Femur (tissue), 1 donor: ENCODE measurements around the gene CDC42EP3.

Experiments used
- DNase-seq: peaks from one replicate; pipeline ENCODE4 v3.0.0-alpha.2; 2017

Gene CDC42EP3

DNA sequence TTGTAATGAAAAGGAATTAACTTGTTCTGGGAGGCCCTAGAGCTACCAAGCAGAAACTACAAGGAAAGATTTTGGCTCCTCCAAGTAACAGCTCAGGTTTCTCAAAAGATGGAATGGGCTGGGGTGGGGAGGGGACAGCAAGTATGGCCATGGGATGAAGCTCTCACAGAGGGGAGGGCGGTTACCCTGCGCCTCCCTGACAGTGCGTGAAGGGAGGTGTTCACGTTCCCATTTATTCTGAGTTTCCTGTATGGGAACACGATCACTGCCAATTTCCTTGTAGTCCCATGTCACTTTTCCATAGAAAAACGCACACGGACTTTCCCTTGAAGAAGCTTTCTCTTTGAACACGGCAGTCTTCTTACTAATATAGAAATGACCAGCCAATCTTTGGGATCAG is 17.0 kb downstream of the CDC42EP3 start:
- DNase-seq: no peak

DNA sequence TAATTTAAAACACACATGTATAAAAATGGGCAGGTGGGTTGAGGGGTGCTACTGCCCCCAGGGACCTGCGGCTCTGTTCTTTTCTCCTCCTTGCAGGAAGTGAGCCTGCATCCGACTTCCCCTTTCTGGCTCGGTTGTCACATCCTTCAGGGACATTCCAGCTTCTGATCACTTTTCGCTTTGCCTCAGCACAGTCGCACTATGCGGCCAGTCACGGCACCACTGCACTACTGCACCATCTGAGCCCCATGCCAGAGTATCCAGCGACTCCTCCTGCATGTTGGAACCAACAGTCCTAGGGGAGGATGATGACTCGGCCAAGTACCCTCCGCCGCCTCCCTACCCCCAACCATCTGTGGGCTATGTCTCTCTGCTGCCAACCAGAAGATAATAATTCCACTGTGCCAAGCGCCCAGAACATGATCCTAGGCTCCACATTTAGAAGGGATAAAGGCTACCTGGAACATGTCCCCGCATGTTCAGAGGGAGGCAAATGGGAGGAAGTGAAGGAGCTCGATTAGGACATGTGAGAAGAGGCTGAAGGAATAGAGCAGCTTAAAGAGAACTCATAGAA is 17.6 kb downstream of the CDC42EP3 start:
- peak; percentile 45 for DNase-seq

DNA sequence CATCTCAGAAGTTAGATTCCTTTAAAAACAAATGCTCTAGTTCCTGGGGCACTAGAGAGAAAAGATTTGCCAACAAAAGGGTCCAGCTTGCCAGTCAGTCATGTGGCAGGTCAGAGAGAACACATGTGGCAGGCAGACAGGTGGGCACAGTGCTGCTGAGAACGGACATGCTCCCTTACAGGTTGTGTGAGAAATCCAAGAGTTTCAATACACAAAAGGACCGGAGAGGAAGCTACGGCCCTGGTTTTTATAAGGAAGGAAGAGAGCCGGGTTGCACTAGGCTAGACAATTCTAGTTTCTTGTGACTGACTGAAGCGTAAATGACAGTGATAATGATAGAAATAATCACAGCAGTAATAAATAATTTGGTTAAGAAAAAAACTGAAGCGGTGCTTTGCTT is 18.3 kb downstream of the CDC42EP3 start:
- no peak for DNase-seq

DNA sequence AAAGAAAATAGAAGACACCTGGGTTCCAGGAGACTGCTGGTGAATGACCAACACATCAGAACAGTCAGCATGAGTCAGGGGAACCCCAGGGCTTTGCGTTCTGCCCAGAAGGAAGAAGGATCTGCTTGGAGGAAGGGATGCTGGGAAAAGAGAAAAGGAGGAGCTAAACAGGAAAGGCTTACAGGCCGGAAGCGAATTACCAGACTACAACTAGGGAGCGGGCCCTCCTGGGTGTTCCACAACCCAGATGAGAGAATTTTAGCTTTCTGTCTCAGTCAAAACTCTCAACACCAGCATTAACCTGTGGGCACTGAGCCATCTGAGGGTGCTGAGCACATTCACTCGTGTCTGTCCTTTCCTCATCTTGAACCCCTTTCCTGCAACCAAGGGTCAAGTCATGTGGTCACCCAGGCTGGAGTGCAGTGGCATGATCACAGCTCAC is 19.2 kb downstream of the CDC42EP3 start:
- DNase-seq: no peak

GRCh38 chr2:37650548-37651093 is 20.8 kb downstream of the CDC42EP3 start:
- no peak for DNase-seq

DNA sequence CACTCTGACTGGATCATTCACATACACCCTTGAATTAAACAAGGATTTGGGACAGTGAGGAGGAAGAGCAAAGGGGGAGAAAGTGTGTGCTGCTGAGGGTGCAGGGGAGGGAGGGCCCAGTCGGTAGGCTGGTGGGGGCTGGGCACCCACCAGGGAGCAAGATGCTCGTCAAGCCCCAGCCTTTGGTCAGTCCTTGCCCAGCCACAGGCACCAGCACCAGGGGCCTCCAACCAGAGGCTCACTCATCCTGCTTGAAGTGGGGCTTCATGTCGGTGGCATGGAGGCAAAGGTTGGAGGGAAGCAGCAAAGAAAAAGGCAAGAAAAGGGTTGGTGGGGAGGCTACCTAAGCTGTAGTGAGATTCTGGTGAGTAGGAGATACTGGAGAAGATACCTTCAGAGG is 21.9 kb downstream of the CDC42EP3 start:
- no peak for DNase-seq

DNA sequence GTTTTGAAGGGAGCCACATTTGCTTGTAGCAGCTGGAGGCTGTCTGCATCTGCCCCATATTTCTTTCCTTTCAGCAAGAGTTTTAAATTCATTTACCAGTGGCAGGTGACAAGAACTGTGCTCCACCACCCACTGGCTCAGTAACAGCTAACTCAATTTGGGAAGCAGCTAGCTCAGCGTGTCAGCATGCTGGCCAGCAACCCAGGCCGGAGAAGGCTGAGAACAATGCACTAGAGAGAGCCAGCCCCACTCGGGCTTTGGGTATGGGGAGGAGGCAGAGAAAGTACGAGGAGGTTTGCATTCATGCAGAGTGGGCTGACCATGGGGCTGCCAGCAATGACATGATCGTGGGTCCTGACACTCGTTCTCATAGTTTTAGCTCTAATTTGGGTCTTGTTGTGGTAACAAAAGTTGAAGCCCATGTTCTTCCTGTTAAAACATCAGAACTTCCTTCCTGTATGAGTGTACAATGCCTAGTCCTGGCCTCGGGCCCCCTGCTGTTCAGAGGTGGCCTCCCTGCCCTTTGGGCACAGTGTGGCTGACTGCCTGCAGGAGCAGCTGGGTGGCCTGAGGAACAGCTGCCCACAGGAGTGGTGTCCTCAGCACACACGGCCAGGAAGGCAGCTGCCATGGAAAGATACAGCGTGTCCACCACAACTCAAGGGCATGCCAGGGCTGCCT is 23.0 kb downstream of the CDC42EP3 start:
- peak; percentile 71 for DNase-seq

- DNase-seq: no peak
These were observed 23.5 kb downstream of the CDC42EP3 start for GRCh38 chr2:37647971-37648330.

DNA sequence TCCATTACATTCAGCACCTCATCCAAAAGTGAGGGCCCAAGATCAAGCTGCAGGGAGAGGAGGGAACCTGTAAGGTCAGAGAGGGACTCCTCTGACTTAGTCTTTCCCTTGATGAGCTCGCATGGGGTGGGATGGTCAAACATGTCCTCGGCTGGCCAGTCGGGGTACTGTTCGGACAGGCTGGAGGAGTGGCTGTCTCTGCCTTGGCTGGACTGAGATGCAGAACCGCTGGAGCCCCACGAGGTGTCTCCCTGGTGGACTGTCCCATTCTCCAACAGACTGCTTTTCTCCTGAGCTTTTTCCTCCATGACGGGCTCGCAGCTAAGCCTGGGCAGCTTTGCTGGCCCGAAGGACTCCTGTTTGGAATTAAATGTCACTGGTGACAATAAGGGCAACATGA is 25.6 kb downstream of the CDC42EP3 start:
- no peak for DNase-seq

GRCh38 chr2:37645362-37645761 is 26.1 kb downstream of the CDC42EP3 start:
- DNase-seq: no peak

DNA sequence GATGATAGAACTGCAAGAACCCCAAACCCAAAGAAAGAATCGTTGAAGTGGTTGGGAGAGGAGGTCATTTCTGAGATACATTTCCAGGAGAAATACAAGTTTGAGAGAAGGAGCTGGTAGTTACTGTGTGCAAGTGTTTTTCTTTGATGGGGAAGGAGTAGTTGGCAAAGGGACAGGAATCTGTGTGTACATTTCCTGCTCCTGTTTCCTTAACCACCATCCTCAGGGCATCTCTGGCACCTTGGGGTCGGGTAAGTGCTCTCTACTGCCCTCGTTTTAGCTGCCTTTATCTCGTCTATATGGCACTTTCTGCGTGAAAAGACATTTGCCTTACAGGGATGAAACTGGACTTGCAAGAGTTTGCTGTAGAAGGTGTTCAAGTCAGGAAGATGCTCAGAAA is 27.3 kb downstream of the CDC42EP3 start:
- no peak for DNase-seq

GRCh38 chr2:37643730-37644078 is 27.7 kb downstream of the CDC42EP3 start:
- DNase-seq: no peak

DNA sequence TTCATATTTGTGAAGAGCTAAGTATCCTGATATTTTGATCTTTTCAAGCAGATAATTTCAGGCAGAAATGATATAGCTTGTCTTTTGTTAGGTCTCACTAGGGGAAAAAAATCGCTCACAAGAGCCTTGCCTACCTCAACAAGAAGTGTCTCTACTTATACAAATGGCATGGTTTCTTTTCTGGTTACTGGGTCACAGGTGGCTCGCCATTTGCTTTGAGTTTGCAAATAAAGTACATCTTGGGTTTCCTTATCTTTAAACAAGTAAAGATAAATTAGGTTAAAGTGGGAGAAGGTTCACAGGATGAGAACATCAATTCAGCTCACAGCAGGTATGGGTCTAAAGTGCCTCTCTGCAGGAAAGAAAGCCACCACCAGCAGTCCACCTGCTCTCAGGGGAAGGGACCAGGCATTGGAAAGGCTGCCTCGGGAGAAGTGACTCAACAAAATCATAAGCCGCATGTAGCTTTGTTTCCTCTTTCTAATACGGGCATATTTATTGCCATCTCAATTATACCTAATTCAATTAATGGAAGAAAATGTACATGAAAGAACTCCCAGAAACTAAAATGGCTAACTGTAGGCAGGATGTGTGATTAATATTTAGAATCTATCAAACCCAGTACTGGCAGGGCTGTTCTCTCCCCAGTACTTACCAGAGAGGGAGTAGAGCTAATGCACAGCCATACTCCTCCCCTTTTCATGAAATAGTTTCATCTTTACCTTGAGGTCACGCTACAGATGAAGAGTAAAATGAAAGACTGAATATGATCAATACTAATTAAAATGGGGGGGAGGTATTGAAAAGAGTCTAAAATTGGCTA is 28.3 kb downstream of the CDC42EP3 start:
- DNase-seq: no peak

- DNase-seq: no peak
These were observed 29.8 kb downstream of the CDC42EP3 start for GRCh38 chr2:37641582-37642171.

DNA sequence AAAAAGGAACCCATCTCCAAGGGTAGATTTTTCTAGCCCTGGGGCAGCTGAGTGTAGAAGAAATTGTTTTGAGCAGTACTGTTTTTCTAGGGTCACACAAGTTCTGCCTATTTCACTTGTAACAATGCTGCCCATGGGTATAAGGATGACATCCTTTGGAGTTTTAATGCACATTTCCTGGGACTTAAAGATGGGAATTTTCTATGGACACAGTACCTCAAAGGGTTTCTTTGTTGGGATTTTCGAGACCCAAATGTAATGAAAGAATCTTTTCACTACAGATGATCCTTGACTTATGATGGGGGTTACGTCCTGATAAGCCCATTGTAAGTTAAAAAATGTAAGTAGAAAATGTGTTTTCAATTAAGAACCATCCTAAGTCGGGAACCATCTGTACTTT is 31.8 kb downstream of the CDC42EP3 start:
- DNase-seq: no peak

GRCh38 chr2:37638973-37639372 is 32.5 kb downstream of the CDC42EP3 start:
- no peak for DNase-seq

GRCh38 chr2:37637985-37638384 is 33.5 kb downstream of the CDC42EP3 start:
- DNase-seq: no peak

DNA sequence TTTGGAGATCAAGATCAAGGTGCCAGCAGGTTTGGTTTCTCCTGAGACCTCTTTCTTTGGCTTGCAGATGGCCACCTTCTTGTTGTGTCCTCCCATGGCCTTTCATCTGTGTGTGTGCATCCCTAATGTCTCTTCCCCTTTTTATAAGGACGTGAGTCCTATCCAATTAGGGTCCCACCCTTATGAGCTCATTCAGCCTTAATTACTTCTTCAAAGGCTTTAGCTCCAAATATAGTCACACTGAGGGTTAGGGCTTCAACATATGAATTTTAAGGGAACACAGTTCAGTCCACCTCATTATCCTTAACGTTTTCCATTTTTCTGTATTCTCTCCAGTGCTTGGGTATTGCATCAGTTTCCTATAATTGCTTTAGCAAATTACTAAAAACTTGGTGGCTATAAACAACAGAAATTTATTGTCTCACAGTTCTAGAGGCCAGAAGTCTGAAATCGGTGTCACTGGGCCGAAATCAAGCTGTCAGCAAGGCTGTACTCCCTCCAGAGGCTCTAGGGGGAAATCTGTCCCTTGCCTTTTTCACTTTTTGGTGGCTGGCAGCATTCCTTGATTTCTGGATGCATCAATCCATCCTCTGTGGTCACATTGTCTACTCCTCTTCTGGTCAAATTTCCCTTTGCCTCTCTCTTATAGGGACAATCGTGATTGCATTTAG is 34.1 kb downstream of the CDC42EP3 start:
- no peak for DNase-seq

GRCh38 chr2:37636381-37637066 is 34.9 kb downstream of the CDC42EP3 start:
- no peak for DNase-seq

- no peak for DNase-seq
These were observed 35.7 kb downstream of the CDC42EP3 start for GRCh38 chr2:37635504-37636380.

DNA sequence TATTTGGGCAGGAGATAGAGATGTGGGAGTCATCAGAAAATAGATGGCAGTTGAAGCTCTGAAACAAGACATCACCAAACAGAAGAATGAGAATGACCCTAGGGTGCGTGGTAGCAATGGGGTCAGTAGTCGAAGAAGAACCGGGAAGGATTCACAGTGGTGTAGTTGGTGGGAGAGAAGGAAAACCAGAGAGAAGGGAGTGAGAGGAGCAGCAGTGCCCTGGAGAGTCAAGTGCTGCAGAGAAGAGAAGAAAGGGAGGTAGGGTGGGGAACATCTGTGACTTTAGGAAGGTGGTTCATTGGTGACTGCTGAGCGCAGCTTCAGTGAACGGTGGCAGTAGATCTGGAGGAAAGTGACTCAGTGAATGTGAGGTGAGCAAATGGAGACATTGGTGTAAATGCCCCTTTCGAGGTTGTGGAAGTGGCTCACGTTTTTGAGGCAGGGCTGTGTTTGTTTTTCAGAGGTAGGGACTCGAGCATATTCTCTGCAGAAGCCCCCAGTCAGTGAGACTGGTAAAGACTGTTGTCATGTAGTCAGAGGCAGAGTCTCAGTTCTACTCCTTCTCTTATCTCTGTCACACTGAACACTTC is 36.4 kb downstream of the CDC42EP3 start:
- DNase-seq: no peak
